ENCODE results near the gene C3.

C3 gene

DNA sequence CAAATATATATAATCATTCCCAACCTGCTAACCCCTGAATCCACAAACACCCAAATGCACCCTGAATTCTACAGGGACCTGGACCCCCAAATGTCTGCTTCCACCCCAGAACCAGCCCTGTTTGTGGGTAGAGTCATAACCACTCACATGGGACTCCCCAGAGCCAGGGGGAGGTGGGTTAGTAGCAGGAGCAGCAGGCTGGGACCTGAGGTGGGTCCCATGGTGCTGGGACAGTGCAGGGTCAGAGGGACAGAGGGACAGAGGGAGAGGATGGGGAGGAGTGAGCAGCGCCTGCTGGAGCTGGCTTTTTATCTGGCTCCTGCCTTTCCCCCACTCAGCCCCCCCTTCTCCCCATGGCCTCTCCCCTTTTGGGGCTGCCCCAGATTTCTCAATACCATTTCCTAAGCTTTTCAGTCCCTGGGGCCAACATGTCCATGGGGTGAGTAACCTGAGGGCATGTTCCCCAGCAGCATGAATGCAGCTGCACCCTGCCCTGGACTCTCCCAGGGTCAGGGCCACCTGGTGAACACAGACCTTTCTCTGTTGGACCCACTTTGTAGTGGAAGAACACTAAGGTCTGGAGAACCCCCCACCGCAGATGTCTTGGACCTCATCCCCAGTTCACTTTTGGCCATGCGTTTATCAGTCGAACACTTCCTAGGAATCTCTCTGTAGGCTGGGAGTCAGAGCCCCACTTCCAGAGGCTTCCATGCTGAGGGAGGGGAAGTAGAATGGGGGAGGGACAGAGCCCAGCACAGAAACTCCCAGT is at the start of gene C3:
C3 (minus strand) TSS at position 282 of the 769 bp plus-strand sequence; CDS start at position 221, 61 bp downstream.
- H3K4me3 ChIP-seq (ENCODE audit: control insufficient read depth, low read depth, low read length): no peak within 1 kb of the TSS
- DNase-seq (ENCODE audit: low read depth): no peak
- TF ChIP-seq CTCF (IDR thresholded peaks at IDR 0.05; ENCODE audit: control insufficient read depth, insufficient read depth, low read depth, low read length, missing control alignments): no peak

GRCh38 chr19:6769006-6769619 is 48.7 kb upstream of the C3 start:
- TF ChIP-seq CTCF (IDR thresholded peaks at IDR 0.05; ENCODE audit: control insufficient read depth, insufficient read depth, low read depth, low read length, missing control alignments): peak; percentile 23
- DNase-seq (ENCODE audit: low read depth): no peak
- H3K4me3 ChIP-seq (ENCODE audit: control insufficient read depth, low read depth, low read length): no peak overlapping the region

GRCh38 chr19:6768236-6768785 is 47.9 kb upstream of the C3 start:
- TF ChIP-seq CTCF (IDR thresholded peaks at IDR 0.05; ENCODE audit: control insufficient read depth, insufficient read depth, low read depth, low read length, missing control alignments): no peak
- DNase-seq (ENCODE audit: low read depth): no peak
- no peak overlapping the region for H3K4me3 ChIP-seq (ENCODE audit: control insufficient read depth, low read depth, low read length)

GRCh38 chr19:6767357-6768235 is 47.1 kb upstream of the C3 start, which contains the start of gene SH2D3A:
Gene SH2D3A, minus strand, starts transcription at chr19:6767435. Its CDS starts 3,687 bp downstream, at chr19:6763748.
- no peak for DNase-seq (ENCODE audit: low read depth)
- H3K4me3 ChIP-seq (ENCODE audit: control insufficient read depth, low read depth, low read length): no peak within 1 kb of the TSS
- TF ChIP-seq CTCF (IDR thresholded peaks at IDR 0.05; ENCODE audit: control insufficient read depth, insufficient read depth, low read depth, low read length, missing control alignments): no peak

DNA sequence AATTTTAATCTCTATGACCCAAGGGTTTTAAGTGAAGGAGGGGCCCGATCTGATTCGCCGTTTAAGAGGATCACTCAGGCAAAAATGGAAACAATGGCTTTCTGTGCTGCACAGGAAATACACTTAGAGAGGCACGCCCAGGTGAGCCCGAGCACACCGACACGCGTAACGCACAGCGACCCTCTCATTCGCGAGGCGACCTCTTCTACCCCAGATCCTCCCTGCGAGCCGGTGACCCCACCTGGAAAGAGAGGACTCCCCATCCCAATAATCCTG is 46.6 kb upstream of the C3 start:
- no peak for TF ChIP-seq CTCF (IDR thresholded peaks at IDR 0.05; ENCODE audit: control insufficient read depth, insufficient read depth, low read depth, low read length, missing control alignments)
- no peak overlapping the region for H3K4me3 ChIP-seq (ENCODE audit: control insufficient read depth, low read depth, low read length)
- DNase-seq (ENCODE audit: low read depth): no peak

DNA sequence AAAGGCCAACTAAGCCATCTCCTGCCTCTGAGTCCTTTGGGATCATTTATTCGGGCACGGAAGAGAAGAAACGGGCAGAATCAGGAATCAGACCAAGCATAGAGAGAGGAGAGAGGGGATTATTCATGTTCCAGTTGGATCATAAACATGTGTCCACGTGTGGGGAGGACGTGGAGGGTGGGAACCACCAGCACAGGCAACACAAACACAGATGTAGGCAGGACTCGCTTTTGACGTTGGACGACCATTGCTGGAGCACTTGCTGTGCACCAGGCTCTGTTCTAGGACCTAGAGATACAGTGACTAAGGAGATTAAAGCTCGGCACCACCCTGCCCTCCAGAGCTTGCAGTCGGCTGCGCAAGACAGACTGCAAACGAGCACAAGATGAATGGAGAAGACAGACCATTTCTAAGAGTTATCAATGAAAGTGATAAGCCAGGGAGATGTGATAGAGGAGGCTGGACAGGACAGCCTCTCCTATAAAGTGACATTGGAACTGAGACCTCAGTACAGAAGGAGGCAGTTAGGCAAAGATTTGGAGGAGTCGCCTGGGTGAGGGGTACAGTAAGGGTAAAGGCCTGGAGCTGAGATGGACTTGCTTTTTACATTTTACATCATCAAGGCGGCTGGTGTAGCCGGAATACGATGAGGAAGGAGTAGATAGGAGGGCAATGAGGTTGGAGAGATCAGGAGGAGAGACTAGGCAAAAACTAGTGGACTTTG is 46.1 kb upstream of the C3 start:
- TF ChIP-seq CTCF (IDR thresholded peaks at IDR 0.05; ENCODE audit: control insufficient read depth, insufficient read depth, low read depth, low read length, missing control alignments): no peak
- no peak for DNase-seq (ENCODE audit: low read depth)
- no peak overlapping the region for H3K4me3 ChIP-seq (ENCODE audit: control insufficient read depth, low read depth, low read length)
